ENCODE data around the gene MYO19.

The MYO19 gene

DNA sequence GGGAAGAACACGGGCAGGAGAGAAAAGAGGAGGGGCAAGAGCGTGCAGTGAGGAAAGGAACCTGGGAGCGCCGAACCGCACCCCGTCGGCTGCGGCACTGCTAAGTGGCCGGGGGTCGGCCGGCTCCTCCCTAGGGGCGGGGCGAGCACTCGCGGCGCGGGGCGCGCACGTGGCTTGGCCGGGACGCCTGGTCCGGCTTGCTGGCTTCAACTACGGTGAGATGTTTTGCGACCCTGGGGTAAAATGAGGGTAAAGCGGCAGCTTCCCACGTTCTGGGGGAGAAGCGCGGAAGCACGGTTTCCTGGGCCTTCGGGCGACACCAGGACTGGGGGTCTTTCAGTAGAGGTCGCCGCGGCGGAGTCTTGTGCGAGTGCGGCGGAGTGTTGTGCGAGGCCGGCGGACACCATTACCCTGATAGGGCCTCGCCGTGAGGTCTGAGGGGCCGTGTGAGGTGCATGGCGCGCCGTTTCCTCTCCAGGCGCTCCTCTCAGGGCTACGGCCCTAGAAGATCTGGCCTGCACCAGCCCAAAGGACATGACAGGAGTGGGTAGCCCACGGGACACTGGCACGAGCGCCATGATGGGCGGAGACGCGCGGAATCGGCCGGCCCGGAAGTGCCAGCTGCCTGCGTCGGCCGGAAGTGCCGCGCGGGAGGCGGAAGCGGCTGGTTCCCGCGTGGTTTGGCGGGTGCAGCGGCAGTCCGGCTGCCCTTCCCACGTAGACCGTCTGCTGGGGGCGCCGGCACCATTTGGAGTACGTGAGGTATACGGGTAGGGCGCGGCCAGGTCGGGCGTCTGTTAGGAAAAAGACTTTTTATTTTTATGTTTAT lies at the start of gene MYO19, which contains the start of gene PIGW:
Gene MYO19 (minus strand): TSS at position 29 of the 829 bp plus-strand sequence. CDS start 2,330 bp downstream, outside the sequence.
Gene PIGW (plus strand): TSS at position 148 of the 829 bp plus-strand sequence. CDS start 2,115 bp downstream, outside the sequence.
- DNase-seq: peak; percentile 95

DNA sequence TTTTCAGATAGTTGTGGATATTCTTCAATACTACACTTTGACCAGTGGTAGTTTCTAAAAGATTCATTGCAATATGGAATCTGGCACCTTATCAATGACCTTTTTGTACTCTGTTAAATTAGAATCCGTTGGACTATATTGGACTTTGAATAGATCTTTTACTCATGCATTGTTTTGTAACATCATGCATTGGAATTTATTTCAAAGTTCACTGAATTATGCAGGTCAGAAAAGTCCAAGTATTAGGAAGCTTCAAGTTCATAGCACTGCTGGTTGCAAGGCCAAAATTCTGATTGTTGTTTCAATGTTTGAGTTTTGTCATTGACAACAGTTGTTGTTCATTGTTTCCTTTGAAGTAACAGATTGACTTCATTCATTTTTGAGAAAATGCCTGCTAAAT lies 49.1 kb upstream of the MYO19 start:
- DNase-seq: no peak

DNA sequence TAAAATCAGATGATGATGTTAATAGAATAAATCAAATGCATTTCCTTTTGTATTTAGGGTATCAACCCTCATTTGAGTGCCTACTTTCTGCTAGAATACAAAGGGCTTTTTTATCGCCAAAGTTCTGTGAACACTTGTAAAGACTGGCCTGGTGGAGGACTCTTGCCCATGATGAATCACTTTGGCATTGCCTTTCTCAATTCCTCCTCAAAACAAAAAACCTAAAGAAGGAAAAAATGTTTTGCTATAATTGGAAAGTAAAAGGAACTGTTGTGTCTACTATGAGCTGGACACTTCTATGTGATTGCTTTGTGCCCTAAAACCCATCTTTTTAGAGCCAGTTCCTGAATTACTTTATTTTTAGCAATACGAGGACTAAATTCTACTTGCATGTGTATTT lies 44.0 kb upstream of the MYO19 start:
- DNase-seq: no peak

DNA sequence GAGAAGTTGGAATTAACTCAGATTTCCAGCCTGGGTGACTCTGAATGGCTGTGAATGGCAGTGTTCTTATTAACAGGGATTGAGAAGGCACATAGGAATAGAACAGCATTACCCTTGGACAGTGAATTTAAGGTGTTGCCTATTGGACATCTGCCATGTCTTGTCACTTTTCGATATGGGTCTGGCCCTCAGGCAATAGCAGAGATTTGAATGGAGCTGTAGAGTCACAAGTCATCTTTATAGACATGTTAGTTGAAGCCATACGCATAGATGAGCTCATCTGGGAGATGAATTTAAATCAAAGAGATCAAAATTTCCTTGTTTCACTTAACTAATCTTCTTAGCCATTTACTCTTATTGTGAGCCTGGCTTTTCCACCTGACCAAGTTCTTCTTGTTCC lies 42.1 kb upstream of the MYO19 start:
- DNase-seq: no peak

GRCh38 chr17:36575028-36575427 lies 40.4 kb upstream of the MYO19 start:
- DNase-seq: no peak

- no peak for DNase-seq
These were observed 31.4 kb upstream of the MYO19 start for GRCh38 chr17:36566081-36566480.

- no peak for DNase-seq
These were observed 18.8 kb upstream of the MYO19 start for GRCh38 chr17:36553459-36553858.

DNA sequence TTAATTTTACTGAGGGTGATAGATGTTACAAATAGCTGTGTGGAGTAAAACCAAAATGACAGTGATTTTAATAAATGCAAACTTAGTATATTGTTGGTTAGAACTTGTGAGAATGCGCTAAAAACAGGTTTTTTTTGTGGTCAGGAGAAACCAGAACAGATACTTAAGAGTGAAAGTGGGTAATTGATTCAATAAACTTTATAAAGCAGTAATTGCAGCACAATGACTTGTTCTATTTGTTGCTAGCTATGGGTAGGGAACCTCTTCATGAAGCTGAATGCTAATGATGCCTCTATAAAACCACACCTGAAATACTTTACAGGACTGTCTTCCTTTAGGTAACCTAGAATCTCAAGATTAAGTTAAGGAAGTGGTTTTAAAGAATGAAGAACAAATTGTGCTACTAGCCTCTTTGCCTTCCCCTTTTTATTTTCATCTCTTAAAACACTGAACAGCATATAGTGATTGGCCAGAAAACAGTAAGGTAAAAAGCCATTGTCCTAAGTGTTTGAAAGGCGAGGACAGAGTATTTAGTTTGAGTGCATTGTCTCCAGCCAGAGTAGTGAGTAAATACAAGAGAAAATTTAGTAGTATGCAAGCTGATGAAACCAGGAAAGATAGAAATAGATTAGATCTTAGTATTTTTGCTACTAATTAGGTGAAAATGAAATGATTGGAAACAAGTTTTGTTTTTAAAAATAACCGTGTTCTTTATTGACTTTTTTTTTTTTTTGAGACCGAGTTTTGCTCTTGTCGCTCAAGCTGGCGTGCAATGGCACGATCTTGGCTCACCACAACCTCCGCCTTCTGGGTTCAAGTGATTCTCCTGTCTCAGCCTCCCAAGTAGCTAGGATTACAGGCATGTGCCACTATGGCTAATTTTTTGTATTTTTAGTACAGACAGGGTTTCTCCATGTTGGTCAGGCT lies 16.1 kb upstream of the MYO19 start:
- DNase-seq: peak; percentile 62

- no peak for DNase-seq
These were observed 13.1 kb upstream of the MYO19 start for GRCh38 chr17:36547776-36548175.

- no peak for DNase-seq
These were observed 11.9 kb upstream of the MYO19 start for GRCh38 chr17:36546418-36547093.

DNA sequence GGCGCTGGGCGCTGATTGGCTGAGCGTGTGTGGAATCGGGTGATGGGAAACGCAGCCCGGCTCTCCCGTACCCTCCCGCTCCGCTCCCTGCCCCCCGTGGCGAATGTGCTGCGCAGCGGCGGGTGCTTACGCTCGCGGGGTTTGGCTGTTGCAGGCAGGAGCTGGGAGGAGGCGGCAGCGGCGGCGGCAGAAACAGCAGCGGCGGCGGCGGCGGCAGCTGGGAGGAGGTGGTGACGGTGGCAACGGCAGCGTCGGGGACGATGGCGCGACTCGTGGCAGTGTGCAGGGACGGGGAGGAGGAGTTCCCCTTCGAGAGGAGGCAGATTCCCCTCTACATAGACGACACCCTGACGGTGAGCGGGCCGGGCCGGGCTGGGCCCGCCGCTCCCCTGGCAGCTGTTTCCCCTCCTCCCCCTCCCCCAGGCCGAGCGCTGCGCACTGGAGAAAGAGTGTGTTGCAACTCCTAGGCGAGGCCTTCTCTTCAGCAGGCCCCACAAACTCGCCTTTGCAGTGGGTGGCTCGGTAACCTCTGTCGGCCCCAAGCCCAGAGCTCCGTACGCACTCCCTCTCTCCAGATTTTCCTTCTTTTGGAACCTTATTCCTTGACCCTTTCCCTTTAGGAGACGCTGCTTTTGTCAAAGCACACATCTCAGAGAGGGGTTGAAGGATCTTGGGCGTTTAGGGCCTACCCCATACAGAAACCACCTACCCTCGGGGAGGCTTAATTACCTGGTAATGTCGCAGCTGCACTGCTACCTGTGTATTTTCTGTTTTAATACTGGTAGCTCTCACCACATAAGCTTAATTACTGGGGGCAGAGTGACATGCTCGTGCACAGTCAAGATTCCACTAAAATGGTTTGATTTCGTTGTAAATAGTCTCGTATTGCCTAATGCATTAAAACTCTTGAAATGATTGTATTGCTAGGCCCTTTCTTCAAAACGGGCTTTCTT lies 11.1 kb upstream of the MYO19 start:
- DNase-seq: peak; percentile 99

DNA sequence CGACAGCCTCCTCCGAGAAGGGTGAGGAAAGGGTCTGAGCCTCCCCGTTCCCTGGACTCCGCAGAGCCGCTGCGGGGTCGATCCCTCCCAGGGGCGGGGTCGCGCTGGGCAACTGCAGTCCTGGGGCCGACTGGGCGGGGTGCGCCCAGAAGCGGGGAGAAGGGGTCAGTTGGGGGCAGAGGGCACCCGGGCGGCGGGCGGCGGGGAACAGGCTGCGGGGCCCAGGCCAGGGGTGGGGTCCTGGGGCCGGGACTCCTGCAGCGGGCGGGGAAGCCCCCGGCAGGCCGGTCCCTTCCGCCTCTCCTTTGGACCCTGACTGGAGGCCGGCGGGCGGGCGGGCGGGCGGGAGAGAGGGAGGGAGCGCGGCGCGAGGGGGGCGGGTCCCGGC lies 10.4 kb upstream of the MYO19 start:
- DNase-seq: no peak

GRCh38 chr17:36544307-36545076 lies 9.8 kb upstream of the MYO19 start, which contains the start of gene GGNBP2:
TSS of gene GGNBP2 (plus strand) at chr17:36544919. CDS start at chr17:36545725, 806 bp downstream.
- DNase-seq: peak; percentile 95

- DNase-seq: no peak
These were observed 9.3 kb upstream of the MYO19 start for GRCh38 chr17:36544044-36544306.

GRCh38 chr17:36542755-36543154 lies 8.1 kb upstream of the MYO19 start:
- DNase-seq: peak; percentile 55

DNA sequence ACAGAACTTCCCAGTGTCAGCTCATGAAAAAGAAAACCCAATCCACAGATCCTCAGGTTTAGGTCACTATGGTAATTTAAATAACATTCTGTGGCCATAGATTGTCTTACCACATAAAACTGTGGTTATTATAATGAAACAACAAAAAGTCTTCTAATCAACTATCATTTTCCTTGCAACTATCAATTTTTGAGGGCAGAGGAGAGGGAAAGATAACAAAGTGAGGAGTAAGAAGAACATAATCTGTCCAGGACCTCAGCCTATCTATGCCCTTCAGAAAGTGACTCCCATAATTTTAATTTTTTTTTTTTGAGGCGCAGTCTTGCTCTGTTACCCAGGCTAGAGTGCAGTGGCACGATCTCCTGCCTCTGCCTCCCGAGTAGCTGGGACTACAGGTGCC lies 6.0 kb upstream of the MYO19 start:
- DNase-seq: no peak

DNA sequence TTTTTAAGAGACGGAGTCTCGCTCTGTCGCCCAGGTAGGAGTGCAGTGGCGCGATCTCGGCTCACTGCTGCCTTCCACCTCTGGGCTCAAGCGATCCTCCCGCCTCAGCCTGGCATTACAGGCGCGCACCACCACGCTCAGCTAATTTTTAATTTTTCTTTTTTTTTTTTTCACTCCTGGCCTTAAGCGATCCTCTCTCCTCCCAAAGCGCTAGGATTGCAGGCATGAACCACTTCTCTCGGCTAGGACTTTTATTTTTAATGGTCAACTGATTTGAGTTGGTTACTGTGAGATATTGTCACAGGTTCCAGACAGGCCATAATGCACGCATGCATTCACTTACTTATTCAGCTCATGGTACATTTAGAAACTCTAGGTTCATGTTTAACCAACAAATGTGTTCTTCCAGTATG lies 1.0 kb upstream of the MYO19 start:
- DNase-seq: no peak

DNA sequence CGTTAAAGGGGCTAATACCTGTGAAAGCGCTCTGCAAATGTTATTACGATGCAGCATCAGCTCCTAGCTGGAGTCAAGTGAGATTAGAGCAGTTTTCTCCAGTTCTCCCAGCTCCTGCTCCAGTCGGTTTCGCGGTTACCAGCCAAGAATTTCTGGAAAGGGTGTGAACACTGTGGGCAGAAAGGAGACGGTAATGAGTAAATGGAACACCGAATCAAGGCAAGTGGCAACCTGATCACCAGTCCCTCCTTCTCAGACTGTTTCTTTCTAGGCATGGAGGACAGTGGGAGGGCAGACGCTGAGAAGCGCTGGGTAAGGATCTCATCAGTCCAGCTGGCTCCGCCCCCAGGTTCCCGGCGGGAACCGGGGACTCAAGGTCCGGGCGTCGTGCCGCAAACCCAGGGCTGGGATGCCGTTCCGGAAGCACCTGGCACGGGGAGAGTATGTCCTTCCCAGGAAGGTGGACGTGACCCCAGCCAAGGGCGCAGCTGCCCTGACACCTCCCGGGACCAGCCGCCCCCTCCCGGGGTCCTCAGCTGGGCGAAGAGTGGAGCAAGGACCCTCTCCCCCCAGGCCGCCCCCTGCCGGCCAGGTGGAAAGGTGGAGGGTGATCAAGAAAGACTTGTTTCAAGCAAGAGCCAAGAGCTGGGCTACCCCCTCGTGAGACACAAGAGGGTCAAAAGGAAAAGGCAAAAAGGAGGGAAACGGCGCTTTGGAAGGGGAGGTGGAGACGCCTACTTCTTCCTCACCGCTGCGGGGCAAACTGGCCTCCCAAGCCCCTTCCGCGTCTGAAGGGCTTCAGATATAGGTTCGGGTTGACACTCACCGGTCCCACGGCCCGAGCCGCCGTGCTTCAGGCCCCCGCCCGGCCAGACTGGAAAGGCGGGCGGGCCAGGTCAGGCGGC lies 481 bp downstream of the MYO19 start:
- DNase-seq: peak; percentile 84

GRCh38 chr17:36532435-36532975 lies 2.2 kb downstream of the MYO19 start:
- DNase-seq: peak; percentile 58

DNA sequence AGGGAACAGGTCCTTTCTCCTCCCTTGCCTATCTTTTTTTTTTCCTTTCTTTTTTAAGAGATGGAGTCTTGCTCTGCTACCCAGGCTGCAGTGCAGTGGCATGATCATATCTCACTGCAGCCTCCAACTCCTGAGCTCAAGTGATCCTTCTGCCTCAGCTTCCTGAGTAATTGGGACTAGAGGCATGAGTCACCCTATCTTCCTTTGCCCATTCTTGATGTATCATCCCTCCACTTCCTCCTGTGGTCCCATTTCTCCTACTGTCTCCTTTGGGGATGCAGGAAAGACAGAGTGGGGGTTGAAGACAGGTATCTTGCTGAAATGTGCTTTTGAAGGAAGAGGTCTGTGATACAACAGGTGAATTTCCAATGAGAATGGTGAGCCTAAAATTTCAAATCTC lies 5.5 kb downstream of the MYO19 start:
- DNase-seq: no peak
